ENCODE results near the gene ZNF585A. TPM values are rescaled to one million over a fixed set of nuclear protein-coding genes. Genes with fewer than 3 reads are reported as not detected.
"Not testable (repeated sequence)": the region's sequence is repeated elsewhere in the genome, so short reads cannot be mapped to it uniquely, and the experiment has no call there.

ZNF585A gene
- total and polyA plus RNA-seq, 5 donors from 2014 or later: 7.5 to 53.4 (median 45.1) TPM

DNA sequence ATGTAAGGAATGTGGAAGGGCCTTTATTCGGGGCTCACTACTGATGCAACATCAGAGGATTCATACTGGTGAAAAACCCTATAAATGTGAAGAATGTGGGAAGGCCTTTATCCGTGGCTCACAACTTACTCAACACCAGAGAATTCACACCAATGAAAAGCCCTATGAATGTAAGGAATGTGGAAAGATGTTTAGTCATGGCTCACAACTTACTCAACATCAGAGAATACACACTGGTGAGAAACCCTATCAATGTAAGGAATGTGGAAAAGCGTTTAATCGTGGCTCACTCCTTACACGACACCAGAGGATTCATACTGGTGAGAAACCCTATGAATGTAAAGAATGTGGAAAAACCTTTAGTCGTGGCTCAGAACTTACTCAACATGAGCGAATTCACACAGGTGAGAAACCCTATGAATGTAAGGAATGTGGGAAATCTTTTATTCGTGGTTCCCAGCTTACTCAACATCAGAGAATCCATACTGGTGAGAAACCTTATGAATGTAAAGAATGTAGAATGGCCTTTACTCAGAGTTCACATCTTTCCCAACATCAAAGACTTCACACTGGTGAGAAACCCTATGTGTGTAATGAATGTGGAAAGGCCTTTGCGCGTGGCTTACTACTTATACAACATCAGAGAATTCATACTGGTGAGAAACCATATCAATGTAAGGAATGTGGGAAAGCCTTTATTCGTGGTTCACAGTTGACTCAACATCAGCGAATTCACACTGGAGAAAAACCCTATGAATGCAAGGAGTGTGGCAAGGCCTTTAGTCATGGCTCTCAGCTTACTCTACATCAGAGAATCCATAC, 44.3 kb downstream of the ZNF585A start:
- Histone ChIP-seq H3K4me3 (ENCODE audit: low read depth, low read length) (no peak overlapping the region), H3K9me3 (ENCODE audit: control insufficient read depth in 2 of 2, low read length in 2 of 2) (peaks cover 91 to 100% of the 10 kb centered on the region in 2 experiments), H3K36me3 (ENCODE audit: control insufficient read depth, insufficient read depth, low read length) (peaks cover 17% of the 10 kb centered on the region), H3K27ac (ENCODE audit: insufficient read depth, low read length, poor library complexity, severe bottlenecking) (no peak overlapping the region), H3K4me1 (ENCODE audit: control insufficient read depth, insufficient read depth, low read length, poor library complexity, severe bottlenecking) (no peaks in the 10 kb centered on the region), H3K27me3 (ENCODE audit: control insufficient read depth, insufficient read depth, low read length) (no peaks in the 10 kb centered on the region)
- no peak for ATAC-seq (ENCODE audit: low read depth in 2 of 2)
- Mint-ChIP-seq H3K9me3 (peaks cover 0 to 96% (median 50%) of the 10 kb centered on the region in 7 donors), H3K4me1 (no peaks in the 10 kb centered on the region), H3K36me3 (peaks cover 47% of the 10 kb centered on the region), H3K27me3 (no peaks in the 10 kb centered on the region), H3K4me3 (no peak overlapping the region), H3K27ac (no peak overlapping the region)
- no peak for DNase-seq

DNA sequence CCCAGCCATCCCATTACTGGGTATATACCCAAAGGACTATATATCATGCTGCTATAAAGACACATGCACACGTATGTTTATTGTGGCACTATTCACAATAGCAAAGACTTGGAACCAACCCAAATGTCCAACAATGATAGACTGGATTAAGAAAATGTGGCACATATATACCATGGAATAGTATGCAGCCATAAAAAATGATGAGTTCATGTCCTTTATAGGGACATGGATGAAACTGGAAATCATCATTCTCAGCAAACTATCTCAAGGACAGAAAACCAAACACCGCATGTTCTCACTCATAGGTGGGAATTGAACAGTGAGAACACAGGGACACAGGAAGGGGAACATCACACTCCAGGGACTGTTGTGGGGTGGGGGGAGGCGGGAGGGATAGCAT, 50.4 kb downstream of the ZNF585A start:
- DNase-seq; H3K4me3 ChIP-seq (ENCODE audit: low read depth, low read length); H3K27ac ChIP-seq (ENCODE audit: insufficient read depth, low read length, poor library complexity, severe bottlenecking); H3K36me3 ChIP-seq (ENCODE audit: control insufficient read depth, insufficient read depth, low read length); H3K27me3 ChIP-seq (ENCODE audit: control insufficient read depth, insufficient read depth, low read length); H3K27me3 Mint-ChIP-seq; H3K4me1 ChIP-seq (ENCODE audit: control insufficient read depth, insufficient read depth, low read length, poor library complexity, severe bottlenecking); ATAC-seq (ENCODE audit: low read depth in 2 of 2); H3K27ac Mint-ChIP-seq; H3K4me3 Mint-ChIP-seq; H3K4me1 Mint-ChIP-seq: not testable (repeated sequence)
- Mint-ChIP-seq H3K9me3 (peaks cover 0 to 70% (median 29%) of the 10 kb centered on the region in 7 donors), H3K36me3 (peaks cover 25% of the 10 kb centered on the region)
- peaks cover 40 to 55% of the 10 kb centered on the region in 2 experiments for H3K9me3 ChIP-seq (ENCODE audit: control insufficient read depth in 2 of 2, low read length in 2 of 2)

DNA sequence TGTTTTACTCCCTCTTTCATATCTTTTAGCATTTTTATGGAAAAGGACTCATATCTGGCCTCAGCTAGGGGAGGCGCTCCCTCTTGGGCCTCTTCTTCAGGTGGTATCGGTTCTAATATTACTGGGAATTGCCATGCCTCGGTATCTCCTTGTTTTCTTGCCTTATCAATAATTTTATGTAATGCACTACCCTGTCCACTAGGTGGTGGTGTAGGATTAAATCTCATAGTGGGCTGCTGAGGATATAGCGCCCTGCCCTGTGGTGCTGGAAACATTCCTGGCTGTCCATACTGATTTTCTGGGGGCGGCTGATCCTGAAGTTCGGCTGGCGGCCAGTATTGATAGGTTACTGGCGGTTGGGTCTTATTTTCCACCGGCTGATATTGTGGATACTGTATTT, 58.5 kb downstream of the ZNF585A start:
- Mint-ChIP-seq H3K9me3 (peaks cover 0 to 80% (median 35%) of the 10 kb centered on the region in 7 donors), H3K36me3 (peaks cover 69% of the 10 kb centered on the region), H3K27me3 (no peaks in the 10 kb centered on the region), H3K4me3 (no peak overlapping the region), H3K4me1 (no peaks in the 10 kb centered on the region), H3K27ac (no peak overlapping the region)
- no peak for DNase-seq
- no peaks in the 10 kb centered on the region for H3K27me3 ChIP-seq (ENCODE audit: control insufficient read depth, insufficient read depth, low read length)
- H3K4me3 ChIP-seq (ENCODE audit: low read depth, low read length): no peak overlapping the region
- peaks cover 57 to 85% of the 10 kb centered on the region in 2 experiments for H3K9me3 ChIP-seq (ENCODE audit: control insufficient read depth in 2 of 2, low read length in 2 of 2)
- no peak for ATAC-seq (ENCODE audit: low read depth in 2 of 2)
- no peaks in the 10 kb centered on the region for H3K4me1 ChIP-seq (ENCODE audit: control insufficient read depth, insufficient read depth, low read length, poor library complexity, severe bottlenecking)
- peaks cover 53% of the 10 kb centered on the region for H3K36me3 ChIP-seq (ENCODE audit: control insufficient read depth, insufficient read depth, low read length)
- H3K27ac ChIP-seq (ENCODE audit: insufficient read depth, low read length, poor library complexity, severe bottlenecking): no peak overlapping the region

DNA sequence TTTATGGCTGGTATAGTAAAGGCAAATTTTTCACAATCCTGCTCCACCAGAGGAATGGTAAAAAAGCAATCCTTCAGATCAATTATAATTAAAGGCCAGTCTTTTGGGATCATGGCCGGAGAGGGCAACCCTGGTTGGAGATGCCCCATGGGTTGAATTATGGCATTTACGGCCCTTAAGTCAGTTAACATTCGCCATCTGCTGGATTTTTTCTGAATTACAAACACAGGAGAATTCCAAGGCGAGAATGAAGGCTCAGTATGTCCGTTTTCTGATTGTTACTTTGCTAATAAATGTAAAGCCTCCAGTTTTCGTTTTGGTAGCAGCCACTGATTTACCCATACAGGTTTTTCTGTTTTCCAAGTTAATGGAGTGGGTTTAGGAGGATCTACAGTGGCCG, 60.7 kb downstream of the ZNF585A start:
- Histone ChIP-seq H3K36me3 (ENCODE audit: control insufficient read depth, insufficient read depth, low read length) (peaks cover 75% of the 10 kb centered on the region), H3K9me3 (ENCODE audit: control insufficient read depth in 2 of 2, low read length in 2 of 2) (peaks cover 79 to 98% of the 10 kb centered on the region in 2 experiments)
- peak in 1 of 3 donors; percentile 5 for DNase-seq
- H3K27me3 Mint-ChIP-seq; H3K27me3 ChIP-seq (ENCODE audit: control insufficient read depth, insufficient read depth, low read length); H3K4me3 ChIP-seq (ENCODE audit: low read depth, low read length); H3K4me1 ChIP-seq (ENCODE audit: control insufficient read depth, insufficient read depth, low read length, poor library complexity, severe bottlenecking); H3K27ac ChIP-seq (ENCODE audit: insufficient read depth, low read length, poor library complexity, severe bottlenecking); H3K4me3 Mint-ChIP-seq; H3K4me1 Mint-ChIP-seq; ATAC-seq (ENCODE audit: low read depth in 2 of 2); H3K27ac Mint-ChIP-seq: not testable (repeated sequence)
- peaks cover 91% of the 10 kb centered on the region for H3K36me3 Mint-ChIP-seq
- peaks cover 0 to 95% (median 47%) of the 10 kb centered on the region in 7 donors for H3K9me3 Mint-ChIP-seq

DNA sequence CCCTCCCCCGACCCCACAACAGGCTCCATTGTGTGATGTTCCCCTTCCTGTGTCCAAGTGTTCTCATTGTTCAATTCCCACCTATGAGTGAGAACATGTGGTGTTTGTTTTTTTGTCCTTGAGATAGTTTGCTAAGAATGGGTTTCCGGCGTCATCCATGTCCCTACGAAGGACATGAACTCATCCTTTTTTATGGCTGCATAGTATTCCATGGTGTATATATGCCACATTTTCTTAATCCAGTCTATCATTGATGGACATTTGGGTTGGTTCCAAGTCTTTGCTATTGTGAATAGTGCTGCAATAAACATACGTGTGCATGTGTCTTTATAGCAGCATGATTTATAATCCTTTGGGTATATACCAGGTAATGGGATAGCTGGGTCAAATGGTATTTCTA, 68.4 kb downstream of the ZNF585A start:
- not testable (repeated sequence) for H3K27ac ChIP-seq (ENCODE audit: insufficient read depth, low read length, poor library complexity, severe bottlenecking); H3K4me1 Mint-ChIP-seq; H3K4me3 Mint-ChIP-seq; H3K4me1 ChIP-seq (ENCODE audit: control insufficient read depth, insufficient read depth, low read length, poor library complexity, severe bottlenecking); DNase-seq; ATAC-seq (ENCODE audit: low read depth in 2 of 2); H3K27me3 ChIP-seq (ENCODE audit: control insufficient read depth, insufficient read depth, low read length); H3K27me3 Mint-ChIP-seq; H3K27ac Mint-ChIP-seq; H3K4me3 ChIP-seq (ENCODE audit: low read depth, low read length)
- Mint-ChIP-seq H3K36me3 (peaks cover 91% of the 10 kb centered on the region), H3K9me3 (peaks cover 4 to 89% (median 50%) of the 10 kb centered on the region in 7 donors)
- Histone ChIP-seq H3K36me3 (ENCODE audit: control insufficient read depth, insufficient read depth, low read length) (peaks cover 72% of the 10 kb centered on the region), H3K9me3 (ENCODE audit: control insufficient read depth in 2 of 2, low read length in 2 of 2) (peaks cover 73 to 81% of the 10 kb centered on the region in 2 experiments)

DNA sequence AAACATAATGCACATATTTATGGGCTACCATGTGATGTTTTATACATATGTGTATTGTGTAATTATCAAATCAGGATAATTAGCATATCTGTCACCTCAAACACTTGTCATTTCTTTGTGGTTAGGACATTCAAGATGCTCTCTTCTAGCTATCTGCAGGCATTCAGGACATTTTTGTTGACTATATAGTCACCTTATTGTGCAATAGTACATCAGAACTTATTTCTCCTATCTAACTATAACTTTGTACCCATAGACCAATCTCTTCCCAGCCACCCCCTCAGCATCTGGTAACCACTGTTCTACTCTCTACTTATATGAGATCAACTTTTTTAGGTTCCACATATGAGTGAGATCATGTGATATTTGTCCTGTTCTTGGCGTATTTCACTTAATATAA, 73.9 kb downstream of the ZNF585A start:
- H3K4me3 ChIP-seq (ENCODE audit: low read depth, low read length): no peak overlapping the region
- Mint-ChIP-seq H3K27ac (no peak overlapping the region), H3K4me3 (no peak overlapping the region), H3K4me1 (peaks cover 0 to 5% (median 0%) of the 10 kb centered on the region in 4 donors), H3K36me3 (peaks cover 86% of the 10 kb centered on the region), H3K27me3 (no peaks in the 10 kb centered on the region), H3K9me3 (peaks cover 5 to 77% (median 49%) of the 10 kb centered on the region in 7 donors)
- H3K9me3 ChIP-seq (ENCODE audit: control insufficient read depth in 2 of 2, low read length in 2 of 2): peaks cover 77 to 93% of the 10 kb centered on the region in 2 experiments
- no peak overlapping the region for H3K27ac ChIP-seq (ENCODE audit: insufficient read depth, low read length, poor library complexity, severe bottlenecking)
- ATAC-seq (ENCODE audit: low read depth in 2 of 2): no peak
- H3K27me3 ChIP-seq (ENCODE audit: control insufficient read depth, insufficient read depth, low read length): no peaks in the 10 kb centered on the region
- peaks cover 93% of the 10 kb centered on the region for H3K36me3 ChIP-seq (ENCODE audit: control insufficient read depth, insufficient read depth, low read length)
- no peak for DNase-seq
- no peaks in the 10 kb centered on the region for H3K4me1 ChIP-seq (ENCODE audit: control insufficient read depth, insufficient read depth, low read length, poor library complexity, severe bottlenecking)

DNA sequence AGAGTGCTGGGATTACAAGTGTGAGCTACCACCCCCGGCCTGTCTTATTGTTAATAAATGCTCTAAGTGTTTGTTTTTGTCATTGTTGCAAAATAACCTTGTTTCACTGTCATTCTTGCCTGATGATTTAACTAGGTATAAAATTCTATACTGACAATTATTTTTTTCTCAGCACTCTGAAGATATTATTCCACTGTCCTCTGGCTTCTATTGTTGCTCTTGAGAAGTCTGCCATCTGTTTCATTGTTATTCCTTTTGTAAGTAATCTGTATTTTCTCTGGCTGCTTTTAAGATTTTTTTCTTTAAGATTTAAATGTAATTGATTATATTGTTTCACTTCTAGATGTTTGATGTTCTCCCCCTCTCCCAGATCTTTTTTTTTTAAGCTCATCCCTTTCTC, 76.6 kb downstream of the ZNF585A start:
- Histone ChIP-seq H3K27me3 (ENCODE audit: control insufficient read depth, insufficient read depth, low read length) (no peaks in the 10 kb centered on the region), H3K27ac (ENCODE audit: insufficient read depth, low read length, poor library complexity, severe bottlenecking) (no peak overlapping the region), H3K9me3 (ENCODE audit: control insufficient read depth in 2 of 2, low read length in 2 of 2) (peaks cover 71 to 94% of the 10 kb centered on the region in 2 experiments), H3K36me3 (ENCODE audit: control insufficient read depth, insufficient read depth, low read length) (peaks cover 94% of the 10 kb centered on the region), H3K4me1 (ENCODE audit: control insufficient read depth, insufficient read depth, low read length, poor library complexity, severe bottlenecking) (no peaks in the 10 kb centered on the region), H3K4me3 (ENCODE audit: low read depth, low read length) (no peak overlapping the region)
- peak overlapping the region in 1 of 4 donors; percentile 2 for H3K4me3 Mint-ChIP-seq
- no peaks in the 10 kb centered on the region for H3K27me3 Mint-ChIP-seq
- H3K36me3 Mint-ChIP-seq: peaks cover 85% of the 10 kb centered on the region
- H3K9me3 Mint-ChIP-seq: peaks cover 0 to 76% (median 52%) of the 10 kb centered on the region in 7 donors
- ATAC-seq (ENCODE audit: low read depth in 2 of 2): no peak
- no peak for DNase-seq
- H3K4me1 Mint-ChIP-seq: peaks cover 0 to 5% (median 0%) of the 10 kb centered on the region in 4 donors
- no peak overlapping the region for H3K27ac Mint-ChIP-seq
